Ovary (tissue), 9 donors: ENCODE results near the gene SALL1. TPM values are rescaled to one million over a fixed set of nuclear protein-coding genes. Genes with fewer than 3 reads are reported as not detected.

Experiments
- DNase-seq, 5 donors: peaks; one replicate each; pipeline ENCODE4 v3.0.0-alpha.2; 2019 to 2020
- H3K27ac ChIP-seq, 2 donors: fragments of 200-600 bp; one replicate each; pipeline versions ENCODE4 v1.5.1 to v1.8.0; 2019 to 2022
- H3K27me3 ChIP-seq: fragments of 200-600 bp; one replicate; pipeline ENCODE4 v1.8.0; 2022
- H3K36me3 ChIP-seq: fragments of 200-600 bp; sonication (generic); one replicate; pipeline ENCODE4 v1.5.1; 2019
- H3K4me1 ChIP-seq: one replicate; pipeline ENCODE4 v1.8.1; 2013; ENCODE audit warnings: mild to moderate bottlenecking, moderate library complexity; ENCODE audit not compliant: insufficient read depth
- H3K4me3 ChIP-seq: fragments of 200-600 bp; sonication (generic); one replicate; pipeline ENCODE4 v1.5.1; 2017
- H3K9me3 ChIP-seq, 2 donors: fragments of 200-600 bp in 1 of 2; sonication (generic) in 1 of 2; one replicate each; pipeline versions ENCODE4 v1.5.1 to v1.8.1; 2013 to 2019; ENCODE audit warnings: mild to moderate bottlenecking in 1 of 2, moderate library complexity in 1 of 2
- EP300 ChIP-seq: sonication (generic); formaldehyde crosslinking; IDR thresholded peaks from one replicate; pipeline ENCODE4 v1.6.1; 2017; ENCODE audit warnings: antibody characterized with exemption
- POLR2A ChIP-seq: fragments of 450-650 bp; IDR thresholded peaks from one replicate; pipeline ENCODE4 v1.6.1; 2017; ENCODE audit warnings: antibody characterized with exemption, mild to moderate bottlenecking, moderate library complexity
- WGBS, 3 donors: extraction: QIAGEN DNeasy Blood & Tissue Kit in 1 of 3; methylation state at CpG; one replicate each; pipeline versions ENCODE4 v1.1.5 to v1.1.7; 2013 to 2017; 5-methylcytosine and 5-hydroxymethylcytosine counted together
- intact Hi-C, 4 donors: fragments of 100-400 bp; cut with DNase I; formaldehyde crosslinking; loops; one replicate each; pipeline versions ENCODE4 v1.11.0 to v1.15.1; 2022 to 2023
- polyA plus RNA-seq, 2 donors: library from polyadenylated mRNA; stranded (reverse); fragments of 200-250 nt in 1 of 2; fragments of 350-450 nt in 1 of 2; fragmentation: Illumina TruSeq in 1 of 2; extraction: RNeasy Lipid Tissue Mini Kit (QIAGEN cat#74804) in 1 of 2; gene quantifications; one replicate each; pipeline ENCODE4 v1.2.3, GENCODE V29; 2013 to 2014
- total RNA-seq, 7 donors: library from RNA; depleted of rRNA in 2 of 7; stranded (reverse); fragments of >200 nt in 2 of 7; fragmentation: NEBNext Ultra II Directional in 3 of 7; extraction: Animal tissue kit (Norgen Biotek cat#: 25700) in 3 of 7; gene quantifications; one replicate each; pipeline versions ENCODE4 v1.1.0 to v1.2.4, GENCODE V29; 2016 to 2023
- TF ChIP-seq, protein P1 (sequence below), 3 donors: fragments of 450-650 bp in 2 of 3; fragments of 200-600 bp in 1 of 3; IDR thresholded peaks; one replicate each; pipeline versions ENCODE4 v1.5.1 to v1.8.0; 2016 to 2022; ENCODE audit warnings: antibody characterized with exemption in 3 of 3, mild to moderate bottlenecking in 1 of 3
- donor health status: DM: no; HTN: no; CAD: no; lungs with moderate emphysema.
- donor health status: DM: no; HTN: no; CAD: no.
- donor health status: Bipolar disorder and iron deficiency.
- donor health status: DM: yes; HTN: yes; CAD: no.
- donor health status: DM: no; HTN: no; CAD: no.
- donor health status: DM: yes; HTN: yes; CAD: no.

SALL1 gene
- total and polyA plus RNA-seq, 9 donors, result 1.7 to 20.7 (median 4.0) TPM

DNA sequence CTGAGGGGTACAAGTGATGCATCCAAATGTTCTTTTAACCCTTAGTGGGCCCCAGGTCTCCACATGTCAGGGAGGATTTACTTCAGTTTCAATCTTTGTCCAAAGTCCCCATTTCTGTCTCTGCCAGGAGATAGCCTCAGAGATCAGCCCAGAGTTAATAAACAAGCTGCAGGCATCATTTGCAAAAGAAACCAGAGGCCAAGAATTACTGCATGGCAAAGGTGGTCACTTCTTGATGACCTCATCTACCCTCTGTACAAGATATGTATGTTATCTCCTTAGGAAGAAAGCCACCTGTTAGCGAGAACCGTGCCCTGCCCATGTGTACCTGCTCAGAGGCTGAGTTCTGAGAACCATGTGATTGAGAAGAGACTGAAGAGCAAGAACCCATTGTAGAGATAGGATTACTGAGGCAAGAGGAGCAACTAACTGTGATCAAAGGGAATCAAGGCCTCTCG, 40.3 kb downstream of the SALL1 start:
- Histone ChIP-seq H3K9me3 (no peaks in the 10 kb centered on the region), H3K4me1 (no peaks in the 10 kb centered on the region), H3K4me3 (no peak overlapping the region), H3K27ac (no peak overlapping the region), H3K36me3 (no peaks in the 10 kb centered on the region), H3K27me3 (no peaks in the 10 kb centered on the region)
- TF ChIP-seq, protein P1, sequence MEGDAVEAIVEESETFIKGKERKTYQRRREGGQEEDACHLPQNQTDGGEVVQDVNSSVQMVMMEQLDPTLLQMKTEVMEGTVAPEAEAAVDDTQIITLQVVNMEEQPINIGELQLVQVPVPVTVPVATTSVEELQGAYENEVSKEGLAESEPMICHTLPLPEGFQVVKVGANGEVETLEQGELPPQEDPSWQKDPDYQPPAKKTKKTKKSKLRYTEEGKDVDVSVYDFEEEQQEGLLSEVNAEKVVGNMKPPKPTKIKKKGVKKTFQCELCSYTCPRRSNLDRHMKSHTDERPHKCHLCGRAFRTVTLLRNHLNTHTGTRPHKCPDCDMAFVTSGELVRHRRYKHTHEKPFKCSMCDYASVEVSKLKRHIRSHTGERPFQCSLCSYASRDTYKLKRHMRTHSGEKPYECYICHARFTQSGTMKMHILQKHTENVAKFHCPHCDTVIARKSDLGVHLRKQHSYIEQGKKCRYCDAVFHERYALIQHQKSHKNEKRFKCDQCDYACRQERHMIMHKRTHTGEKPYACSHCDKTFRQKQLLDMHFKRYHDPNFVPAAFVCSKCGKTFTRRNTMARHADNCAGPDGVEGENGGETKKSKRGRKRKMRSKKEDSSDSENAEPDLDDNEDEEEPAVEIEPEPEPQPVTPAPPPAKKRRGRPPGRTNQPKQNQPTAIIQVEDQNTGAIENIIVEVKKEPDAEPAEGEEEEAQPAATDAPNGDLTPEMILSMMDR (IDR thresholded peaks at IDR 0.05), result no peak
- TF ChIP-seq POLR2A (no peak), EP300 (no peak)
- intact Hi-C loops, result no loop called here
- 73 to 85% (median 76%) methylated on average over 3 of the region's 3 CpGs for WGBS, 3 donors
- no peak for DNase-seq

DNA sequence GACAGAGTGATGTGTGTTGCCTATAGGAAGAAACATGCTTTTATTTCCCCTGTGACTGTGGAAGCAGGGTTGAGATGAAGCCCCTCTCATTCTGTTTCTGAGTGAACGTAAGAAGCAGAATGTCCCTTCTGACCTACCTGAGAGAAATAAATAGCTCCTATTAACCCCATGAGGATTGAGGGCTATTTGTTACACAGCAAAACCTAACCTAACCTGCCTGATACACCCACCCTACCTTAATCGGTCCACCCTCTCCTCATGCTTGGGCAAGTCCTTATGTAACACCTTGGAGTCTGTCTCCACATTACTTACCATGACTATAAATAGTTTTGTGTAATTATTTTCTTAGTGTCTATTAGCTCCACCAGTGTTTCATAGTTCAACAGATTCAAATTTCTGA, 41.9 kb downstream of the SALL1 start:
- DNase-seq, result no peak
- Histone ChIP-seq H3K4me3 (no peak overlapping the region), H3K36me3 (no peaks in the 10 kb centered on the region), H3K9me3 (no peaks in the 10 kb centered on the region), H3K27ac (no peak overlapping the region), H3K27me3 (no peaks in the 10 kb centered on the region), H3K4me1 (no peaks in the 10 kb centered on the region)
- intact Hi-C loops, result no loop called here
- WGBS, 3 donors, result 75 to 91% (median 88%) methylated on average over 2 of the region's 2 CpGs
- no peak for TF ChIP-seq POLR2A
- TF ChIP-seq EP300, result no peak
- TF ChIP-seq, protein P1 (IDR thresholded peaks at IDR 0.05), result no peak

DNA sequence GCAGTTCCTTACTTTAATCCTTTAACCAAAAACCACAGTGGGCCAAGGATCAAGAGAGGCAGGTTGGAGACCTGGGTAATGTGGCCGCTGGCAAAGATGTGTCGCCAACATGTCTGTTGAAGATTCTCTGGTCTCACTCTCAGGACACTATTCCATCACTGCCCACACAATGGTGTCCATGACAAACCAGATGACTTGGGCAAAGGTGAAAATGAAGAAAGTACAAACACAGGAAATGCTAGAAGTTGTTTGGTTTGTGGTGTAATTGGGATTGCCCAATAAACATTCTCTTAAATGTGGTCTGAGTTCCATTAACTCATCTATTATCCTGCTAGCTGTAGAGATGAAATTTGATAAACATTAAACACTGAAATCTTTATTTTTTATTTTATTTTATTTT, 43.3 kb downstream of the SALL1 start:
- H3K4me1 ChIP-seq, result no peaks in the 10 kb centered on the region
- DNase-seq, result no peak
- H3K4me3 ChIP-seq, result no peak overlapping the region
- no peak for TF ChIP-seq EP300
- TF ChIP-seq, protein P1 (IDR thresholded peaks at IDR 0.05), result no peak
- TF ChIP-seq POLR2A, result no peak
- H3K9me3 ChIP-seq, result no peaks in the 10 kb centered on the region
- H3K27me3 ChIP-seq, result no peaks in the 10 kb centered on the region
- H3K36me3 ChIP-seq, result no peaks in the 10 kb centered on the region
- no peak overlapping the region for H3K27ac ChIP-seq
- intact Hi-C loops, result no loop called here
- 86 to 100% (median 98%) methylated on average over 2 of the region's 2 CpGs for WGBS, 3 donors

DNA sequence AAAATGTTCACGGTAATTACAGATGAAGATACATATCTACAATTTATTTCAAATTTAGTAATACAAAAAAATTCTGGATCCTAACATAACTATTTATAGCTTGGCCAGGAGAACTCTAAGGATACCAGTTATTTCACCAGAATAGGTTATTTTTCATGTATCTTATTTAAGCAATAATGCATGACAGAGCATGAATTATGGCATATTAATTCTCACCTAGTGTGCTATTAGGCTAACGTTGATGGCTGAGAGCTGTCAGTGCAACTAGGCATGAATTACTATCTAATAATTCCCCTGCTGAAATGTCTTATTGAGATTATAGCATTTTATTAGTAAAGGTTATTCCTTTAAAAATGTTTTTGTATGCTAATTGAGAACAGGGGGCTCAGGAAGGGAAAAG, 44.5 kb downstream of the SALL1 start:
- Histone ChIP-seq H3K4me3 (no peak overlapping the region), H3K27ac (no peak overlapping the region), H3K9me3 (no peaks in the 10 kb centered on the region), H3K36me3 (no peaks in the 10 kb centered on the region), H3K27me3 (no peaks in the 10 kb centered on the region), H3K4me1 (no peaks in the 10 kb centered on the region)
- intact Hi-C loops, result no loop called here
- TF ChIP-seq EP300 (no peak), POLR2A (no peak)
- TF ChIP-seq, protein P1 (IDR thresholded peaks at IDR 0.05), result no peak
- DNase-seq, result no peak
- WGBS, 3 donors, result 53 to 66% (median 54%) methylated on average over 2 of the region's 2 CpGs
